Measurements from ENCODE around the gene TMEM60. TPM values are rescaled to one million over a fixed set of nuclear protein-coding genes. Genes with fewer than 3 reads are reported as not detected.

The TMEM60 gene
- total and polyA plus RNA-seq, 4 donors: 4.9 to 16.7 (median 9.8) TPM

- H3K27ac ChIP-seq (ENCODE audit: low read depth in 1 of 2, low read length in 2 of 2): no peak overlapping the region
- H3K9me3 ChIP-seq (ENCODE audit: control insufficient read depth in 4 of 4, low read length in 3 of 4): no peaks in the 10 kb centered on the region
- no peak overlapping the region for H3K9ac ChIP-seq (ENCODE audit: low read depth in 1 of 2, low read length in 2 of 2)
- WGBS: 81% methylated on average over 8 of the region's 8 CpGs
- no peaks in the 10 kb centered on the region for H3K36me3 ChIP-seq (ENCODE audit: control insufficient read depth in 4 of 4, insufficient read depth in 3 of 4, low read depth in 1 of 4, low read length in 3 of 4)
- H3K4me1 ChIP-seq (ENCODE audit: control insufficient read depth in 4 of 4, insufficient read depth in 4 of 4, low read length in 3 of 4): no peaks in the 10 kb centered on the region
- H3K27me3 ChIP-seq (ENCODE audit: control insufficient read depth in 4 of 4, insufficient read depth in 4 of 4, low read length in 3 of 4): no peaks in the 10 kb centered on the region
- TF ChIP-seq RAD21 (IDR thresholded peaks at IDR 0.05): no peak
- TF ChIP-seq GABPA (IDR thresholded peaks at IDR 0.05 in 1 of 2, conservative IDR thresholded peaks at IDR 0.05 in 1 of 2): no peak
- no peak for TF ChIP-seq REST (IDR thresholded peaks at IDR 0.05)
- TF ChIP-seq FOXA1 (IDR thresholded peaks at IDR 0.05): no peak
- TF ChIP-seq EGR1 (IDR thresholded peaks at IDR 0.05; ENCODE audit: low read depth in 2 of 2): no peak
- TF ChIP-seq ZBTB33 (IDR thresholded peaks at IDR 0.05): no peak
- TF ChIP-seq MAX (IDR thresholded peaks at IDR 0.05): no peak
- no peak for TF ChIP-seq RXRA (IDR thresholded peaks at IDR 0.05)
- no peak for TF ChIP-seq JUND (IDR thresholded peaks at IDR 0.05)
- TF ChIP-seq TAF1 (conservative IDR thresholded peaks at IDR 0.05): no peak
- no peak for TF ChIP-seq SP1 (IDR thresholded peaks at IDR 0.05)
- no peak for TF ChIP-seq FOXA2 (IDR thresholded peaks at IDR 0.05)
- no peak for TF ChIP-seq ATF3 (IDR thresholded peaks at IDR 0.05)
- no peak for TF ChIP-seq HNF4G (IDR thresholded peaks at IDR 0.05)
- no peak for TF ChIP-seq HNF4A (conservative IDR thresholded peaks at IDR 0.05)
- TF ChIP-seq YY1 (IDR thresholded peaks at IDR 0.05): no peak
- no peak for DNase-seq (ENCODE audit: low spot score)
- no peak overlapping the region for H3K4me3 ChIP-seq (ENCODE audit: low read depth in 1 of 3, low read length in 3 of 3)
Measured at GRCh38 chr7:77846317-77847092, 48.3 kb upstream of the TMEM60 start.

GRCh38 chr7:77843194-77843593 is 45.0 kb upstream of the TMEM60 start:
- Histone ChIP-seq H3K4me1 (ENCODE audit: control insufficient read depth in 4 of 4, insufficient read depth in 4 of 4, low read length in 3 of 4) (peaks cover 0 to 5% (median 3%) of the 10 kb centered on the region in 4 donors), H3K9me3 (ENCODE audit: control insufficient read depth in 4 of 4, low read length in 3 of 4) (no peaks in the 10 kb centered on the region), H3K27me3 (ENCODE audit: control insufficient read depth in 4 of 4, insufficient read depth in 4 of 4, low read length in 3 of 4) (no peaks in the 10 kb centered on the region), H3K4me3 (ENCODE audit: low read depth in 1 of 3, low read length in 3 of 3) (no peak overlapping the region), H3K27ac (ENCODE audit: low read depth in 1 of 2, low read length in 2 of 2) (no peak overlapping the region), H3K9ac (ENCODE audit: low read depth in 1 of 2, low read length in 2 of 2) (no peak overlapping the region), H3K36me3 (ENCODE audit: control insufficient read depth in 4 of 4, insufficient read depth in 3 of 4, low read depth in 1 of 4, low read length in 3 of 4) (no peaks in the 10 kb centered on the region)
- TF ChIP-seq TAF1 (conservative IDR thresholded peaks at IDR 0.05): no peak
- no peak for TF ChIP-seq NR2F2 (IDR thresholded peaks at IDR 0.05)
- no peak for DNase-seq (ENCODE audit: low spot score)
- 97% methylated on average over 2 of the region's 2 CpGs for WGBS
